Transverse colon (tissue), 4 donors: ENCODE results near the gene TMPRSS9. TPM values are rescaled to one million over a fixed set of nuclear protein-coding genes. Genes with fewer than 3 reads are reported as not detected.

Experiments used
- DNase-seq: peaks from one replicate; pipeline ENCODE4 v3.0.0-alpha.2; 2019
- H3K27ac ChIP-seq, 4 donors: fragments of 200-600 bp; sonication (generic); 2 replicates each; pipeline ENCODE4 v1.5.1; 2016 to 2018; ENCODE audit warnings: inconsistent platforms in 4 of 4
- H3K27me3 ChIP-seq: fragments of 200-600 bp; sonication (generic); 2 replicates; pipeline ENCODE4 v1.5.1; 2017; ENCODE audit warnings: inconsistent platforms
- H3K36me3 ChIP-seq, 4 donors: fragments of 200-600 bp; sonication (generic); 2 replicates each; pipeline ENCODE4 v1.5.1; 2017 to 2019; ENCODE audit warnings: inconsistent platforms in 4 of 4
- H3K4me1 ChIP-seq, 4 donors: fragments of 200-600 bp; sonication (generic); 2 replicates each; pipeline ENCODE4 v1.5.1; 2017 to 2020; ENCODE audit warnings: inconsistent platforms in 4 of 4
- H3K4me3 ChIP-seq, 4 donors: fragments of 200-600 bp; sonication (generic); 1 replicate in 1 of 4; 2 replicates in 3 of 4; pipeline versions ENCODE4 v1.5.1 to v1.6.1; 2017 to 2019; ENCODE audit warnings: inconsistent platforms in 4 of 4
- H3K9me3 ChIP-seq, 2 donors: fragments of 200-600 bp; sonication (generic); 2 replicates each; pipeline ENCODE4 v1.5.1; 2017 to 2019; ENCODE audit warnings: inconsistent platforms in 2 of 2
- EP300 ChIP-seq: sonication (generic); formaldehyde crosslinking; IDR thresholded peaks from one replicate; pipeline ENCODE4 v1.6.1; 2017; ENCODE audit warnings: antibody characterized with exemption, low read depth
- POLR2A ChIP-seq: fragments of 450-650 bp; IDR thresholded peaks from one replicate; pipeline ENCODE4 v1.6.1; 2016; ENCODE audit warnings: antibody characterized with exemption, mild to moderate bottlenecking, moderate library complexity
- POLR2AphosphoS5 ChIP-seq, 3 donors: sonication (generic); formaldehyde crosslinking; IDR thresholded peaks; one replicate each; pipeline ENCODE4 v1.6.1; 2016; ENCODE audit warnings: antibody characterized with exemption in 3 of 3
- whole genome bisulfite sequencing, 2 donors: methylation state at CpG; one replicate each; pipeline ENCODE4 v1.1.5; 2018; ENCODE audit warnings: low coverage in 1 of 2; 5-methylcytosine and 5-hydroxymethylcytosine counted together
- in situ Hi-C, 4 donors: fragments of 200-750 bp; cut with MboI; loops; one replicate each; pipeline versions ENCODE4 v1.15.0 to v1.15.1; 2017; ENCODE audit warnings: low sequenced_read_pairs in 3 of 4, low pct_ligation_motif_present in 1 of 4, low pct_unique_long_range_greater_than_20kb in 1 of 4
- intact Hi-C: fragments of 100-400 bp; cut with DNase I; formaldehyde crosslinking; loops from one replicate; pipeline ENCODE4 v1.15.1; 2023; ENCODE audit warnings: low total_unique reads
- total RNA-seq, 4 donors: library from RNA; depleted of rRNA; stranded (reverse); fragments of >200 nt; gene quantifications; one replicate each; pipeline ENCODE4 v1.1.0, GENCODE V29; 2016
- TF ChIP-seq, protein P1 (sequence below), 5 experiments: fragments of 200-600 bp in 3 of 5; fragments of 450-650 bp in 2 of 5; sonication (generic) in 3 of 5; IDR thresholded peaks; 1 replicate in 2 of 5; 2 replicates in 3 of 5; pipeline ENCODE4 v1.5.1; 2016 to 2017; ENCODE audit warnings: antibody characterized with exemption in 5 of 5, inconsistent platforms in 3 of 5, mild to moderate bottlenecking in 2 of 5, moderate library complexity in 1 of 5

Gene TMPRSS9
- total RNA-seq, 4 donors from 2014 or later: 0.27 TPM; not detected in 3

DNA sequence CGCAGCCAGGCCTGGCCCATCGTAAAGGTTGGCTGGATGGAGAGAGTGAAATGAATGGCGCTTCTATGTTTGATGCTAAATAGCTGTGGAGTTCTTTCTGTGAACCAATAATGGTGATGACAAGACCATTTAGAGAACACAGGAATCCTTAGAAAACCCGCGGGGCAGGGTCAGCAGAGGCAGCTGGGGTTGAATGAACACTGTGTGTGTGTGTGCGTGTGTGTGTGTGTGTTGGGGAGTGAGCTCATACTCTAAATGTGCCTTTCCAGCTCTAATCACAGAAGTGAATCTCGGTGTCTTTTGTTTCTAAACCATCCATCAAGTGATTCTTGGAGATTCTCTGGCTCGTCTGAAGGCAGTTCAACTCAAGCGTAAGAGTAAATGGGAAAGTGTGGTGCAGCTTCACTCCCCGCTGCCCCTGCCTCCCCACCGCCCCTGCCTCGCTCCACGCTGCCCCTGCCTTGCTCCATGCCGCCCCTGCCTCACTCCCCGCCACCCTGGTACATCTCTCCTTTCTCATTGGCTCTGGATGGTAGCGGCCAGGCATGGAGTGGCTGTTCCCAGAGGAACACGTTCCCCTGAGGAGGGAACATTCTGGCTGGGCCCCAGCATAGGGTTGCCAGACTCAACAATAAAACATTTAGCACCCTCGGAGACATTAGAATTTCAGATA, 21.2 kb downstream of the TMPRSS9 start:
- WGBS, 2 donors: 55 to 72% methylated on average over 5 to 18 of the region's 18 CpGs
- intact Hi-C loops: no loop called here
- H3K27me3 ChIP-seq: peaks cover 10% of the 10 kb centered on the region
- no peak overlapping the region for H3K4me3 ChIP-seq
- DNase-seq: no peak
- no peaks in the 10 kb centered on the region for H3K36me3 ChIP-seq
- no peak overlapping the region for H3K27ac ChIP-seq
- H3K4me1 ChIP-seq: peaks cover 0 to 11% (median 2%) of the 10 kb centered on the region in 4 donors
- in situ Hi-C loops: loop anchor here in 2 of 4 donors (25.0 kb wide), 1 partner anchor 94 kb away; the partner anchor contains the start of gene PEAK3 (in 2 of the 2)
- TF ChIP-seq EP300 (no peak), POLR2A (no peak), POLR2AphosphoS5 (IDR thresholded peaks at IDR 0.05) (no peak)
- TF ChIP-seq, protein P1, sequence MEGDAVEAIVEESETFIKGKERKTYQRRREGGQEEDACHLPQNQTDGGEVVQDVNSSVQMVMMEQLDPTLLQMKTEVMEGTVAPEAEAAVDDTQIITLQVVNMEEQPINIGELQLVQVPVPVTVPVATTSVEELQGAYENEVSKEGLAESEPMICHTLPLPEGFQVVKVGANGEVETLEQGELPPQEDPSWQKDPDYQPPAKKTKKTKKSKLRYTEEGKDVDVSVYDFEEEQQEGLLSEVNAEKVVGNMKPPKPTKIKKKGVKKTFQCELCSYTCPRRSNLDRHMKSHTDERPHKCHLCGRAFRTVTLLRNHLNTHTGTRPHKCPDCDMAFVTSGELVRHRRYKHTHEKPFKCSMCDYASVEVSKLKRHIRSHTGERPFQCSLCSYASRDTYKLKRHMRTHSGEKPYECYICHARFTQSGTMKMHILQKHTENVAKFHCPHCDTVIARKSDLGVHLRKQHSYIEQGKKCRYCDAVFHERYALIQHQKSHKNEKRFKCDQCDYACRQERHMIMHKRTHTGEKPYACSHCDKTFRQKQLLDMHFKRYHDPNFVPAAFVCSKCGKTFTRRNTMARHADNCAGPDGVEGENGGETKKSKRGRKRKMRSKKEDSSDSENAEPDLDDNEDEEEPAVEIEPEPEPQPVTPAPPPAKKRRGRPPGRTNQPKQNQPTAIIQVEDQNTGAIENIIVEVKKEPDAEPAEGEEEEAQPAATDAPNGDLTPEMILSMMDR (IDR thresholded peaks at IDR 0.05): no peak
- peaks cover 0 to 6% of the 10 kb centered on the region in 2 donors for H3K9me3 ChIP-seq

DNA sequence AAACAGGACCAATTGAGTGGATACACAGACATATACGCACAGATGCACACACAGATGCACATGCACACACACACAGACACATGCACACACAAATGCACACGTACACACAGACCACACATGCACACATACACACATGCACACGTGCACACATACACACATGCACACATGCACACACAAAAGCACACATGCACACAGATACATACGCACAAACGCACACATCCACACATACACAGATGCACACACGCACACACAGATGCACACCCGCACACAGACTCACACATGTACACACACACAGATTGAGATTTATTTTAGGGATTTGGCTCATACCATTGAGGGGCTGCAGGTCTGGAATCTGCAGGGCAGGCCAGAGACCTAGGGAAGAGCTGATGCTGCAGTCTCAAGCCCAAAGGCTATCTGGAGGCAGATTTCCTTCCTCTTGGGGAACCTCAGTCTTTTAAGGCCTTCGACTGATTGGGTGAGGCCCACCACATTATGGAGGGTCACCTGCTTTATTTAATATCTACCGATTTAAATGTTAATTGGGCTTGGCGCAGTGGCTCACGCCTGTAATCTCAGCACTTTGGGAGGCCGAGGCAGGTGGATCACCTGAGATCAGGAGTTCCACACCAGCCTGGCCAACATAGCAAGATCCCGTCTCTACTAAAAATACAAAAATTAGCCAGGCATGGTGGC, 22.6 kb downstream of the TMPRSS9 start:
- in situ Hi-C loops (loop anchor here in 2 of 4 donors (25.0 kb wide), 1 partner anchor 95 kb away; the partner anchor contains the start of gene PEAK3 (in 2 of the 2)), intact Hi-C loops (no loop called here)
- TF ChIP-seq POLR2AphosphoS5 (IDR thresholded peaks at IDR 0.05) (no peak), EP300 (no peak), POLR2A (no peak)
- TF ChIP-seq, protein P1 (IDR thresholded peaks at IDR 0.05): no peak
- Histone ChIP-seq H3K4me1 (peaks cover 0 to 11% (median 2%) of the 10 kb centered on the region in 4 donors), H3K27me3 (peaks cover 14% of the 10 kb centered on the region), H3K36me3 (no peaks in the 10 kb centered on the region), H3K4me3 (no peak overlapping the region), H3K27ac (no peak overlapping the region), H3K9me3 (peaks cover 0 to 6% of the 10 kb centered on the region in 2 donors)
- 91 to 100% methylated on average over 2 to 13 of the region's 13 CpGs for WGBS, 2 donors
- DNase-seq: no peak

DNA sequence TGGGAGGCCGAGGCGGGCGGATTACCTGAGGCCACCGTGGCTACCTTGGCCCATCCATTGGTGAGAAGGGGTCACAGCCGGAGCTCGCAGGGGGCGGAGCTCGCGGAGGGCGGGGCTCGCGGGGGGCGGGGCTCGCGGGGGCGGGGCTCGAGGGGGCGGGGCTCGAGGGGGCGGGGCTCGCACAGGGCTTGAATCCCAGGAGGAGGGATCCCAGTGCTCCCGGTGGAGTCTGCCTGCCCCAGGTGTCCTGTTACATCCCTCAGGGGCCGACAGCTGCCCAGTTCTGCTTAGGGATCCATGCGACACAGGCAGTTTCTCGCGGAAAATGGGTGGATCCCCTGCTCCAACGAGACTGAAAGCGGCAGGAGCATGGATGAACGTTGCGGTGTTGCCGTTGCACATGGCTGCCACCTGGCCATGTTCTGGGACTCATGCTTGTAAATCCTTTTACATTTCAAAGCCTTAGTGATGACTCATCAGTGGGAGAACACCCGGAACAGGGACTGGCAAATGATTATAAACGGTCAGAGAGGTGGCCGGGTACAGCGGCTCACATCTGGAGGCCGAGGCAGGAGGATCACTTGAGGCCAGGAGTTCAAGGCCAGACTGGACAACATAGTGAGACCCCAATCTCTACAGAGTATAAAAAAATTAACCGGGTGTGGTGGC, 25.1 kb downstream of the TMPRSS9 start:
- in situ Hi-C loops: loop anchor here in 2 of 4 donors (25.0 kb wide), 1 partner anchor 98 kb away; the partner anchor contains the start of gene PEAK3 (in 2 of the 2)
- TF ChIP-seq POLR2AphosphoS5 (IDR thresholded peaks at IDR 0.05) (peak in 2 of 3 donors; percentile 35 to 39), POLR2A (no peak)
- TF ChIP-seq, protein P1 (IDR thresholded peaks at IDR 0.05): no peak
- Histone ChIP-seq H3K9me3 (peaks cover 0 to 6% of the 10 kb centered on the region in 2 donors), H3K4me3 (no peak overlapping the region), H3K36me3 (no peaks in the 10 kb centered on the region), H3K27ac (peak overlapping the region in 2 of 4 donors; percentile 48 to 57), H3K4me1 (peaks cover 0 to 11% (median 2%) of the 10 kb centered on the region in 4 donors), H3K27me3 (peaks cover 14% of the 10 kb centered on the region)
- intact Hi-C loops: no loop called here
- peak; percentile 51 for DNase-seq
- WGBS, 2 donors: 25 to 44% methylated on average over 6 to 31 of the region's 37 CpGs
